HepG2 (cell line): Measurements from ENCODE around the gene MAST1. TPM values are rescaled to one million over a fixed set of nuclear protein-coding genes. Genes with fewer than 3 reads are reported as not detected.

Experiments
- DDIT3 ChIP-seq: sonication (generic); formaldehyde crosslinking; IDR thresholded peaks from 2 replicates; pipeline ENCODE4 v1.4.0; 2020; ENCODE audit warnings: mild to moderate bottlenecking, missing genetic modification reagents
- E2F5 ChIP-seq: sonication (generic); formaldehyde crosslinking; conservative IDR thresholded peaks from 2 replicates; pipeline ENCODE4 v1.4.0; 2020; ENCODE audit warnings: missing genetic modification reagents
- KIAA2018 ChIP-seq: sonication (generic); formaldehyde crosslinking; IDR thresholded peaks from 2 replicates; pipeline ENCODE4 v1.5.0; 2020; ENCODE audit warnings: mild to moderate bottlenecking, missing genetic modification reagents, borderline replicate concordance
- LBX2 ChIP-seq: sonication (generic); formaldehyde crosslinking; IDR thresholded peaks from 2 replicates; pipeline ENCODE4 v1.5.0; 2020; ENCODE audit warnings: missing genetic modification reagents, mild to moderate bottlenecking, borderline replicate concordance
- SMAD3 ChIP-seq: sonication (generic); formaldehyde crosslinking; IDR thresholded peaks from 2 replicates; pipeline ENCODE4 v1.4.0; 2020; ENCODE audit warnings: missing genetic modification reagents
- SP5 ChIP-seq: IDR thresholded peaks from 2 replicates; pipeline ENCODE4 v1.6.1; 2016; ENCODE audit warnings: low read depth, borderline replicate concordance
- ZBTB2 ChIP-seq: sonication (generic); formaldehyde crosslinking; IDR thresholded peaks from 2 replicates; pipeline ENCODE4 v1.8.0; 2022; ENCODE audit warnings: low read depth, missing genetic modification reagents
- ZBTB7B ChIP-seq: sonication (generic); formaldehyde crosslinking; IDR thresholded peaks from 2 replicates; pipeline ENCODE4 v1.4.0; 2020; ENCODE audit warnings: missing genetic modification reagents
- ZFP1 ChIP-seq: IDR thresholded peaks from 2 replicates; pipeline ENCODE4 v1.6.1; 2016
- ZNF24 ChIP-seq: fragments of 450-650 bp; IDR thresholded peaks from 2 replicates; pipeline ENCODE4 v1.6.1; 2017; ENCODE audit warnings: antibody characterized with exemption, mild to moderate bottlenecking
- ZNF761 ChIP-seq: sonication (generic); formaldehyde crosslinking; conservative IDR thresholded peaks from 2 replicates; pipeline ENCODE4 v1.4.0; 2020; ENCODE audit warnings: mild to moderate bottlenecking, missing genetic modification reagents
- ZNF800 ChIP-seq: sonication (generic); formaldehyde crosslinking; IDR thresholded peaks from 2 replicates; pipeline ENCODE4 v1.4.0; 2020; ENCODE audit warnings: missing genetic modification reagents
- ZSCAN5A ChIP-seq: sonication (generic); formaldehyde crosslinking; IDR thresholded peaks from 2 replicates; pipeline ENCODE4 v1.8.0; 2022; ENCODE audit warnings: mild to moderate bottlenecking, missing genetic modification reagents, borderline replicate concordance
- polyA plus RNA-seq, 8 experiments: library from polyadenylated mRNA; depleted of rRNA in 3 of 8; stranded (reverse) in 7 of 8; unstranded in 1 of 8; fragments of >200 nt; fragmentation: Illumina TruSeq in 4 of 8; extraction: Trizol in 4 of 8; gene quantifications; 2 replicates each; pipeline versions ENCODE4 v1.2.1 to v1.2.3, GENCODE V29; 2011 to 2016; ENCODE audit warnings: low read depth in 4 of 8, missing spikeins in 1 of 8, mixed read lengths in 1 of 8; ENCODE audit not compliant: insufficient read depth in 1 of 8
- total RNA-seq, 5 experiments: library from RNA; depleted of rRNA; stranded (reverse); fragments of >200 nt; fragmentation: Illumina TruSeq; extraction: Trizol; gene quantifications; 2 replicates each; pipeline ENCODE4 v1.2.3, GENCODE V29; 2016; ENCODE audit warnings: low read depth in 1 of 5

MAST1 gene
- total and polyA plus RNA-seq, 2 of the 13 experiments (the other 11 are each of a cell fraction or from before 2014, with no cell fraction given) = 0.73 to 4.7 TPM

- no peak; the same call in 1 of the 2 replicates for TF ChIP-seq ZSCAN5A (CRISPR knock-in tag)
- no peak for TF ChIP-seq KIAA2018 (CRISPR knock-in tag)
- 0 out of 2 replicates have a peak, but pooled peaks have one; percentile 31 for TF ChIP-seq ZNF24
- peak; percentile 79 for TF ChIP-seq E2F5 (CRISPR knock-in tag)
- TF ChIP-seq ZNF761 (CRISPR knock-in tag) = peak; percentile 92; the same call in 1 of the 2 replicates
- TF ChIP-seq ZNF800 (CRISPR knock-in tag) = no peak; the same call in 1 of the 2 replicates
- TF ChIP-seq ZFP1 (CRISPR knock-in tag) = peak; percentile 48; the same call in 1 of the 2 replicates
- no peak for TF ChIP-seq ZBTB7B (CRISPR knock-in tag)
- no peak for TF ChIP-seq DDIT3 (CRISPR knock-in tag)
- no peak for TF ChIP-seq SMAD3 (CRISPR knock-in tag)
- peak; percentile 35; the same call in 1 of the 2 replicates for TF ChIP-seq ZBTB2 (CRISPR knock-in tag)
- no peak for TF ChIP-seq LBX2 (CRISPR knock-in tag)
- no peak; the same call in 1 of the 2 replicates for TF ChIP-seq SP5 (CRISPR knock-in tag)
These were observed 36.6 kb upstream of the MAST1 start, which contains the start of the genes PRDX2 and THSD8 (continued) for GRCh38 chr19:12801466-12802266.
